Cardiac fibroblast (primary cell): ENCODE results near the gene TARDBP.
"Not testable (repeated sequence)": the region's sequence is repeated elsewhere in the genome, so short reads cannot be mapped to it uniquely, and the experiment has no call there.

Experiments
- DNase-seq, 2 donors: peaks; one replicate each; pipeline versions ENCODE4 v3.0.0 to v3.0.0-alpha.2; 2010; ENCODE audit warnings: low read depth in 2 of 2
- H3K4me3 ChIP-seq, 2 donors: replicated peaks in 1 of 2; 1 replicate in 1 of 2; 2 replicates in 1 of 2; pipeline ENCODE4 v1.5.1; 2011; ENCODE audit warnings: low read depth in 2 of 2, low read length in 2 of 2, mild to moderate bottlenecking in 2 of 2, moderate library complexity in 1 of 2
- TF ChIP-seq, protein P1 (sequence below): IDR thresholded peaks from one replicate; pipeline ENCODE4 v1.5.1; 2011; ENCODE audit warnings: low read depth, mild to moderate bottlenecking, low read length, inconsistent platforms

Gene TARDBP

DNA sequence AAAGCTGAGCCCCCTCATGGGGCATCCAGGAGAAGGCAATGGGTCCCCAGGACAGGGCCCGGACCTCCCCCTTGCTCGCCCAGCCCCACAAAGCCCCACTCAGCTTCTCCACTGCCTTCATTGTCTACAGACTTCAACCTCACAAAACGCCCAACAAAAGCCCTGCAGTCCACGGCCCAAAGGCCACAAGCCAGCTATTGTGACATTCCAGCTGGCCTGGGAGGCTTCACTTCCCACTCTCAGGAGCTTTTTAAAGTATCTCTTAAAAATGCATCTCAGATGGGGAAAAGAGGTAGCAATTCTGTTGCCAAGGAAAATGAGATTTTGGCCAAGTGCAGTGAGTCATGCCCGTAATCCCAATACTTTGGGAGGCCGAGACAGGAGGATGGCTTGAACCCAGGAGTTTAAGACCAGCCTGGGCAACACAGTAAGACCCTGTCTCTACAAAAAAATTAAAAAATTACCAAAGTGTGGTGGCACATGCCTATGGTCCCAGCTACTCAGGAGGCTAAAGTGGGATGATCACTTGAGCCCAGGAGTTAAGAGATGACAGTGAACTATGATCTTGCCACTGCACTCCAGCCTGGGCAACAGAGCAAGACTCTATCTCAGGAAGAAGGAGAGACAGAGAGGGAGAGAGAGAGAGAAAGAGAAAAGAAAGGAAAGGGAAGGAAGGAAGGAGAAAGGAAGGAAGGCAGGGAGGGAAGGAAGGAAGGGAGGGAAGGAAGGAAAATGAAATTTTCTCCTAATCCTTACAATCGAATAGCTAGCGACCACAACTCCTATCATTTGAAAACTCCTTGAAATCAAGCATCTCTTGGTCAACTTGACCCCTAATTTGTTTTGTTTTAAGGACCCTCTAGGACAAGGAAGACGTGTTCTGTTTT is 31.4 kb upstream of the TARDBP start:
- peak; percentile 27 to 59 for DNase-seq
- no peak overlapping the region for H3K4me3 ChIP-seq
- TF ChIP-seq, protein P1, sequence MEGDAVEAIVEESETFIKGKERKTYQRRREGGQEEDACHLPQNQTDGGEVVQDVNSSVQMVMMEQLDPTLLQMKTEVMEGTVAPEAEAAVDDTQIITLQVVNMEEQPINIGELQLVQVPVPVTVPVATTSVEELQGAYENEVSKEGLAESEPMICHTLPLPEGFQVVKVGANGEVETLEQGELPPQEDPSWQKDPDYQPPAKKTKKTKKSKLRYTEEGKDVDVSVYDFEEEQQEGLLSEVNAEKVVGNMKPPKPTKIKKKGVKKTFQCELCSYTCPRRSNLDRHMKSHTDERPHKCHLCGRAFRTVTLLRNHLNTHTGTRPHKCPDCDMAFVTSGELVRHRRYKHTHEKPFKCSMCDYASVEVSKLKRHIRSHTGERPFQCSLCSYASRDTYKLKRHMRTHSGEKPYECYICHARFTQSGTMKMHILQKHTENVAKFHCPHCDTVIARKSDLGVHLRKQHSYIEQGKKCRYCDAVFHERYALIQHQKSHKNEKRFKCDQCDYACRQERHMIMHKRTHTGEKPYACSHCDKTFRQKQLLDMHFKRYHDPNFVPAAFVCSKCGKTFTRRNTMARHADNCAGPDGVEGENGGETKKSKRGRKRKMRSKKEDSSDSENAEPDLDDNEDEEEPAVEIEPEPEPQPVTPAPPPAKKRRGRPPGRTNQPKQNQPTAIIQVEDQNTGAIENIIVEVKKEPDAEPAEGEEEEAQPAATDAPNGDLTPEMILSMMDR, result no peak

DNA sequence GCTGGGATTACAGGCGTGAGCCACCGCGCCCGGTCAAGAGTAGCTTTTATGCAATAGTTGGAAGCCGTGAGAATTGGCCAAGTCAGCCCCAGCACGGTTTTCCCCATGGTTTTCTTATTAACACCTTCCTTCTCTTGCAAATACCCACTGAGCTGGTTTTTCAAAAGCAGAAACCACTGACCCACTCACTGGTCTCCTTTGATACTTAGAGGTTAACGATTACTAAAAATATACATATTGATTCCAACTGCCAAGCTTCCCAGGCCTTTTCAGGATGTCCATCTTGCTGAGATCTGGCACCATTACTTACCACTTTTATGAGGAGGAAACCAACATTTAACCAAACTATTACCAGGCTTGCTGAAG is 25.9 kb upstream of the TARDBP start:
- DNase-seq, result no peak
- TF ChIP-seq, protein P1, result no peak
- H3K4me3 ChIP-seq, result no peak overlapping the region

DNA sequence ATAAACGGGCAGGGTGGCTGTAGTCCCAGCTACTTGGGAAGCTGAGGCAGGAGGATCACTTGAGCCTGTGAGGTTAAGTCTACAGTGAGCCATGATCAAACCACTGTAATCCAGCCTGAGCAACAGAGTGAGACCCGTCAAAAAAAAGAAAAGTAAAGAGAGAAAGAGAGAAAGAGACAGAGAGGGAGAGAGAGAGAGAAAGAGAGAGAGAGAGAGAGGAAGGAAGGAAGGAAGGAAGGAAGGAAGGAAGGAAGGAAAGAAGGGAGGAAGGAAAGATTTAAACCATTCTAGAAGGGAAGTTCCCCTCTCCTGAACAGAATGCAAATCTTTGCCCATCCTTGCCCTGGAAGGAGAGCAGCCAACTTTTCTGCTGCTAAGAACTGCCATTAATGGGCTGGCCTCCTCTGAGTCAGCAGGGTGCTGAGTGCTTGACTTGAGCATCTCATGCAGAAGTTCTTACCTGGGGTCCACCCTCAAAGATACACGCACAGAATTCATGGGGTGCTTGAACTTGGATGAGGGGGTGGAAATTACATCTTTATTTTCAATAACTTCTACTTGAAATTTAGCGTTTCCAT is 24.5 kb upstream of the TARDBP start:
- no peak overlapping the region for H3K4me3 ChIP-seq
- no peak for DNase-seq
- TF ChIP-seq, protein P1, result no peak

DNA sequence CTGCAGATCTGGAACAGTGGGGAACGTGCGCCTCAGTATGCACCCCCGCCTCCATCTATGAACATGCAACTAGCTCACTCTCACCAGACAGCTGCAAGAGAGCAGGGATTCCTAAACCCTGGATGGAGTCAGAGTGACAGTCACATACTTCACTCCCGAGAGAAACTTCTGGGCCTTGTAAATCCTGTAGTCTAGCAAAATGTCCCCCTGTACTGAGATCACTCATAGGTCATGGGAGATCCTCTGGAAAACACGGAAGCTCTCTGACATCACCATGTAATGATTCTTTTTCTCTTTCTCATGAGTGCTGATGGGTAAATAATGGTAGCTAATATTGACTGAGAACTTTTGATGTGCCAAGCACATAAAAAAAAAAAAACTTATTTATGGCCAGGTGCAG is 23.4 kb upstream of the TARDBP start:
- H3K4me3 ChIP-seq, result no peak overlapping the region
- no peak for DNase-seq
- TF ChIP-seq, protein P1, result no peak

DNA sequence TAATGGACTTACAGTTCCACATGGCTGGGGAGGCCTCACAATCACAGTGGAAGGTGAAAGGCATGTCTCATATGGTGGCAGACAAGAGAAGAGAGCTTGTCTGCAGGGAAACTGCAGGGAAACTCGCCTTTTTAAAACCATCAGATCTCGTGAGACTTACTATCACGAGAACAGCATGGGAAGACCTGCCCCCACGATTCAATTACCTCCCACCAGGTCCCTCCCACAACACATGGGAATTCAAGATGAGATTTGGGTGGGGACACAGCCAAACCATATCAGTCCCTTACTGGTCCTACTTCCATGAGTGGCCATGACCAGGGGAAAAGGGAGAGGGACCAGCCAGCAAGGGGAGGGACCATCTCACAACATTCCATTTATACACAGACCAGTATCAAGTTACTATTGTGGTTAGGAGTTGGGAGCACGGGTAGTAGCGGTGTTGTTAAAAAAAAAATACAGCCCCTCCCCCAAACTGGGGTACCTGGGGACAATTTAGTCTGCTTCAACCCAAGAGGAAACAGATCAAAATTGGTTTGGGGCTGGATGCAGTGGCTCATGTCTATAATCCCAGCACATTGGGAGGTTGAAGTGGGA is 22.4 kb upstream of the TARDBP start:
- not testable (repeated sequence) for DNase-seq, H3K4me3 ChIP-seq

DNA sequence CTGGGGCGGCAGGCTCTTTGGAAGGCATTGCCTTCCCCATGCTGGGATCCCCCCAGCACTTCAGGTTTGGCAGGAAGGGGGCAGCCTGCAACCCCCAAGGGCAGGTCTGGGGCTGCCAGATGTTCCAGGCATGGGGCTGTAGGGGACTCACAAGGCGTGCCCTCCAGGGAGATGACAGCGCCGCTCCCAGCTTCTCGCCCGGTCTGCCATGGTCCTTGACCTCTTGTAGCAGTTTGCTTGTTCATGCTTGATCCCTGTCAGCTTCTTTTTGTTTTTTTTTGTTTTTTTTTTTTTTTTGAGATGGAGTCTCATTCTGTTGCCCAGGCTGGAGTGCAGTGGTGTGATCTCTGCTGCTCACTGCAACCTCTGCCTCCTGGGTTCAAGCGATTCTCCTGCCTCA is 21.6 kb upstream of the TARDBP start:
- no peak overlapping the region for H3K4me3 ChIP-seq
- DNase-seq, result no peak
- TF ChIP-seq, protein P1, result no peak

DNA sequence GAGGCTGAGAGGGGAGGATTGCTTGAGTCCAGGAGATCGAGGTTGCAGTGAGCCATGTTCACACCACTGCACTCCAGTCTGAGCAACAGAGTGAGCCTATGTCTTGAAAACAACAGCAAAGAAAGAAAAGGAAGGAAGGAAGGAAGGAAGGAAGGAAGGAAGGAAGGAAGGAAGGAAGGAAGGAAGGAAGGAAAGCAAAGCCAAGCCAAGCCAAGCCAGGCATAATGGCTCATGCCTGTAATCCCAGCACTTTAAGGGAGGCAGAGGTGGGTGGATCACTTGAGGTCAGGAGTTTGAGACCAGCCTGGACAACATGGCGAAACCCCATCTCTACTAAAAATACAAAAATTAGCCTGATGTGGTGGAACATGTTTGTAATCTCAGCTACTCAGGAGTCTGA is 20.4 kb upstream of the TARDBP start:
- not testable (repeated sequence) for H3K4me3 ChIP-seq, DNase-seq
